ENCODE measurements around the gene CD59.
"Not testable (repeated sequence)": the region's sequence is repeated elsewhere in the genome, so short reads cannot be mapped to it uniquely, and the experiment has no call there.

The CD59 gene

DNA sequence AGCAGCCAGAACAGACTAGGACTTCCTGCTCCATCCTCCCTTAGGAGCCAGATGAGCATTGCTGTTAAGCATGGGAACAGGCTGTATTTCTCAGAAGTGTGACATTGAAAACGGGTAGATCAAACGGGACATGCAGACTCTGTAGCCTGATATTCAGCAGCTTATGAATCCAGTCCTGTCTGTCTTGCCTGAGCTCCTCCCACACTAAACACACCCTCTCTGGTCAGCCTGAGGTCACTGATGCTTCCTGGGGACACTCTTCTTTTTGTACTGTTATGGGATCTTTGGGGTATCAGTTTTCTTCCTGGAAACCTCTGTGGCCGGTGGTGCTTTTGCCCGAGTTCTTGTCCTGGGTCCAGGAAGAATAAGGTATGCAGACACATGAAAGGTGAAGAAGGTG is 71.4 kb downstream of the CD59 start:
- Histone ChIP-seq H3K36me3 (ENCODE audit: control insufficient read depth, insufficient read depth, low read length) (no peaks in the 10 kb centered on the region), H3K9ac (ENCODE audit: low read length) (no peak overlapping the region), H3K27ac (ENCODE audit: low read depth, low read length) (no peak overlapping the region), H3K4me1 (ENCODE audit: control insufficient read depth, insufficient read depth, low read length) (no peaks in the 10 kb centered on the region), H3K27me3 (ENCODE audit: control insufficient read depth, insufficient read depth, low read length) (no peaks in the 10 kb centered on the region), H3K4me3 (ENCODE audit: low read length) (no peak overlapping the region)

DNA sequence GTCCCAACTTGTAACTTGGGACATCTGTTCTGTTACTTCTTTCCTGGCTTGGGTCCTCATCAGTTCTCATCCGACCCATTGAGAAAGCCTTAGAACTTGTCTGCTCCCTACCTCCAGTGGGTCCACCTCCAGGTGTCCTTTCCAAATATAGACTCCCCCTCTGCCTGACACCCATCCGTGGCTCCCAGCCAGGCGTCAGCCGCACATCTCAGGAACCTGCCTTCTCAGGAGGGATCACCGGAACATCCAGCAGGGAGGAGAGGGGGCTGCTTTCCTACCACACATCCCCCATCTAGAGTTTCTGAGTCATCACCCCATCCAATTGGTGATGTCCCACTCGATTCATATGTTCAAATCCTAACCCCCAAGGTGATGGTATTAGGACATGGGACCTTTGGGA is 72.1 kb downstream of the CD59 start:
- no peak overlapping the region for H3K27ac ChIP-seq (ENCODE audit: low read depth, low read length)

DNA sequence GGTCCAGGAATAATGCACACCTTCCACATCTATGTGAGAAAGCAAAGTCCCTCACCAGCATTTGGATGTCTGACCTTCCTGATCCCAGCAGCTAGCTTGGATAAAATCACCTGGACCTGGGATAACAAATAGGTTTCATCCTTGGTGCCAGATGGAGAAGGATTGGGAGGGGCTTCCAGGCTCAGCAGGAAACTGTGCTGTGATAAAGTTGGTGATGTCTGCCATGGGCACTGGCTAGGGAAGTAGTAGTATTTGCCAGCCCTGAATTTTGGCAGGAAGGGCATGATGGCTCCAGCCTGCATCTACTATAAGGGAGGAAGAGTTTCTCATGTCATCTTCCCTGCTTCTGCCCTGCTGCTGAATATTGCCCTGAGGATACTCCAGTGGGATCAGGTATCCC is 73.1 kb downstream of the CD59 start:
- H3K9ac ChIP-seq (ENCODE audit: low read length), result no peak overlapping the region
- no peaks in the 10 kb centered on the region for H3K27me3 ChIP-seq (ENCODE audit: control insufficient read depth, insufficient read depth, low read length)
- H3K36me3 ChIP-seq (ENCODE audit: control insufficient read depth, insufficient read depth, low read length), result no peaks in the 10 kb centered on the region
- H3K27ac ChIP-seq (ENCODE audit: low read depth, low read length), result no peak overlapping the region
- no peak overlapping the region for H3K4me3 ChIP-seq (ENCODE audit: low read length)
- no peaks in the 10 kb centered on the region for H3K4me1 ChIP-seq (ENCODE audit: control insufficient read depth, insufficient read depth, low read length)

More for the DNA sequence above, 72.1 kb downstream of the CD59 start:
- Histone ChIP-seq H3K36me3 (ENCODE audit: control insufficient read depth, insufficient read depth, low read length) (no peaks in the 10 kb centered on the region), H3K4me3 (ENCODE audit: low read length) (no peak overlapping the region), H3K9ac (ENCODE audit: low read length) (no peak overlapping the region), H3K27me3 (ENCODE audit: control insufficient read depth, insufficient read depth, low read length) (no peaks in the 10 kb centered on the region), H3K4me1 (ENCODE audit: control insufficient read depth, insufficient read depth, low read length) (no peaks in the 10 kb centered on the region)

DNA sequence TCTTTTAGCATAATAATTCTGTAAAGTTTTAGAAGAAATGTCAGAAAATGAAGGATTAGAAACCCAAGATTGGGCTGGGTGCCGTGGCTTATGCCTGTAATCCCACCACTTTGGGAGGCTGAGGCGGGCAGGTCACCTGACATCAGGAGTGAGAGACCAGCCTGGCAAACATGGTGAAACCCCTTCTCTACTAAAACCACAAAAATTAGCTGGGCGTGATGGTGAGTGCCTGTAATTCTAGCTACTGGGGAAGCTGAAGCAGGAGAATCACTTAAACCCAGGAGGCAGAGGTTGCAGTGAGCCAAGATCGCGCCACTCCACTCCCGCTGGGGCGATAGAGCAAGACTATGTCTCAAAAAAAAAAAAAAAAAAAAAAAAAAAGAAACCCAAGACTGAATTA is 74.7 kb downstream of the CD59 start:
- not testable (repeated sequence) for H3K4me1 ChIP-seq (ENCODE audit: control insufficient read depth, insufficient read depth, low read length); H3K9ac ChIP-seq (ENCODE audit: low read length); H3K36me3 ChIP-seq (ENCODE audit: control insufficient read depth, insufficient read depth, low read length); H3K4me3 ChIP-seq (ENCODE audit: low read length); H3K27ac ChIP-seq (ENCODE audit: low read depth, low read length); H3K27me3 ChIP-seq (ENCODE audit: control insufficient read depth, insufficient read depth, low read length)

DNA sequence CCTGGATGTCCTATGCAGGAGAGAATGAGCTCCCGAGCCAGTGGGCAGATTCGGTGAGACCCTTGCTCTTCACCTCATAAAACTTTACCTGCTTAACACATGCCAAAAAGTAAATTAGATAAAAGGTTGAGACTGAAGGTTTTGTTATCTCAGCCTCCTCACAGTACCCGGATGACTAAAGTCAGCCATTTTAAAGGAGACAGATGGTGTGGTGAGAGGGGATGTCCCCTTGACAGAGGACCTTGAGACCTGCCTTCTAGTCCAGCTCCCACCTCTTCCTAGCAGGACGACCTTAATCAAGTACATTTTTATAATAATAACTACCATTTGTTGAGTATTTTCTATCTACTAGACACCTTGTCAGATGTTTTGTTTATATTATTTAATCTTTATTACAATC is 75.3 kb downstream of the CD59 start:
- H3K9ac ChIP-seq (ENCODE audit: low read length), result no peak overlapping the region
- no peaks in the 10 kb centered on the region for H3K4me1 ChIP-seq (ENCODE audit: control insufficient read depth, insufficient read depth, low read length)
- no peaks in the 10 kb centered on the region for H3K36me3 ChIP-seq (ENCODE audit: control insufficient read depth, insufficient read depth, low read length)
- no peak overlapping the region for H3K27ac ChIP-seq (ENCODE audit: low read depth, low read length)
- H3K4me3 ChIP-seq (ENCODE audit: low read length), result no peak overlapping the region
- no peaks in the 10 kb centered on the region for H3K27me3 ChIP-seq (ENCODE audit: control insufficient read depth, insufficient read depth, low read length)

DNA sequence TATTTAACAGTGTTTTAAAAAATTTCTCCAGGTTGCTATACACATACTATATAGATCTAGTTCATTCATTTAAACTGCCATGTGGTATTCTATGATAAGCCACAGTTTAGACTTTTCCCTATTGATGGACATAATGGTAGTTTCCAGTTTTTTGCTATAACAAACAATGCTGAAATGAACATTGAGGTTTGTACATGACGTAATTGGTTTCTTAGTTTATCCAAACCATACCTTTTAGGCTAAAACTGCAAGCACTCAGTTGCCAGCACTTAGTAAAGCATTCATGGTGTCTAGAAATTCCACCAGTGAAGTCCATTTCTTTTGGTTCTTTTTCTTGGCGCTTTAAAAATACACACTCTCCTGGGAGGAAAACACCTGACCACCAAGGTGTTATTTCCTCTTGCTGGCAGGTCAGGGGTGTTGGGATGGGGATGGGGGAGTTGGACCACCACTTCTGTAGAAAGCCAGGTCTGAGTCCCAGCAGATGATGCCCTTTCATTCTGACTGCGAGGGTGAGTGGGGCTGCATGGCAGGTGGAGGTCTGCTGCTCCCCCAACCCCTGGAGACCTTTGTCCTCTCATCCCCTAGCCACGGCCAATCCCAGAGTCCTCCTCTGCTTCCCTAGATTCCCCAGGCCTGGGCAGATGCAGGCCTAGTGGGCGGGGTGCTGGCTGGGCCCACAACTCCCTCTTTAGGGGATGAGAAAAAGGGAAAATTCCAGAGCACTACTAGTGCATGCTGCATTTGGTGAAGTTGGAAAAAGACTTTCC is 76.7 kb downstream of the CD59 start:
- Histone ChIP-seq H3K27ac (ENCODE audit: low read depth, low read length) (no peak overlapping the region), H3K4me1 (ENCODE audit: control insufficient read depth, insufficient read depth, low read length) (no peaks in the 10 kb centered on the region), H3K36me3 (ENCODE audit: control insufficient read depth, insufficient read depth, low read length) (no peaks in the 10 kb centered on the region), H3K4me3 (ENCODE audit: low read length) (no peak overlapping the region), H3K9ac (ENCODE audit: low read length) (no peak overlapping the region), H3K27me3 (ENCODE audit: control insufficient read depth, insufficient read depth, low read length) (no peaks in the 10 kb centered on the region)

DNA sequence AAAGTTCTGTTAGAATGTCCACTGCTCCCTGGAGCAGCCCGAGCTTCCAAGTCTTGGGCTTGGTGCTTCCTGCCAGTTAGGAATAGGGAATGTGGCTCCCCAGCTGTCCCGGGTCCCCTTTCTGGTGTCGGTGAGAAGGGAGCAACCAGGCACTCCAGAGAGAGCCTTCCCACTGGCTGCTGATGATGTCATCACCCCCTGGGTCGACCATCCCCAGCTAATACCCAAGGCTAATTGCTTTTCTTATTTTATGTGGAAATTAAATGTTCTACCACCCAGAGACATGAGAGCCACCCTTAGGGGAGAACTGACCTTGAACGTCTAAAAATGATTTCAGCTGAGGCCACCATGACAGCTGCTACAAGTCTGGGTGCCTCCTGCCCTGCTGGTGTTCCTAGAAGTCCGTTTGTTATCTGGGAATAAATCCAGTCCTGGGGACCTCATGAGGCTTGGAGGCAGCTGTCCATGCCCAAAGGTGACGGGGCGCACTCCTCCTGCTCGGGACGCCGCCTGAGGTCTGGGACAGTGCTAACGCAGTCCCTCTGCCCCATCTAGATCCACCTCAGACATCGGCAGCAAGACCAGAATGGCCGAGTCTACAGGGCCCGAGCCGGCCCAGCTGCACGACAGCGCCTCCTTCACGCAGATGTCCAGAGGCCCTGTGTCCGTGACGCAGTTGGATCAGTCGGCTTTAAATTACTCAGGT is 77.9 kb downstream of the CD59 start:
- no peaks in the 10 kb centered on the region for H3K4me1 ChIP-seq (ENCODE audit: control insufficient read depth, insufficient read depth, low read length)
- H3K4me3 ChIP-seq (ENCODE audit: low read length), result no peak overlapping the region
- H3K27me3 ChIP-seq (ENCODE audit: control insufficient read depth, insufficient read depth, low read length), result no peaks in the 10 kb centered on the region
- no peak overlapping the region for H3K27ac ChIP-seq (ENCODE audit: low read depth, low read length)
- no peak overlapping the region for H3K9ac ChIP-seq (ENCODE audit: low read length)
- H3K36me3 ChIP-seq (ENCODE audit: control insufficient read depth, insufficient read depth, low read length), result no peaks in the 10 kb centered on the region

DNA sequence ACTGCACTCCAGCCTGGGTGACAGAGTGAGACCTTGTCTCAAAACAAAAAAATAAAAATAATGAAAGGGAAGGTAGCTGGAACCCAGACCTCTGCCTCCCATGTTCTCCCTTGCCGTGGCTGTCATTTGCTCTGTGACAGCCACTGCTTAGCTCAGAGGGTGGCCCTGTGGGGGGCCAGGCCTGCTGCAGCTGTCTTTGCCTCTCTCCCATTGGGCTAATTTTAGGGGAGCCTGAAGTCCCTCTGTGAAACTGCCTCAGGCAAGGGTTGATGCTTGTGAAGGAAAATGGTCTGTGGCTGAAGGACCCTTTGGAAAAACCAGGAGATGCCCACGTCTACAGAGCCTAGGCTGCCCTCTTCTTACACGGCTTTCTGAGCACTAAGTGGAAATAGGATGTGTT is 78.5 kb downstream of the CD59 start:
- no peak overlapping the region for H3K27ac ChIP-seq (ENCODE audit: low read depth, low read length)
- no peaks in the 10 kb centered on the region for H3K36me3 ChIP-seq (ENCODE audit: control insufficient read depth, insufficient read depth, low read length)
- no peaks in the 10 kb centered on the region for H3K27me3 ChIP-seq (ENCODE audit: control insufficient read depth, insufficient read depth, low read length)
- H3K4me1 ChIP-seq (ENCODE audit: control insufficient read depth, insufficient read depth, low read length), result no peaks in the 10 kb centered on the region
- no peak overlapping the region for H3K9ac ChIP-seq (ENCODE audit: low read length)
- no peak overlapping the region for H3K4me3 ChIP-seq (ENCODE audit: low read length)

DNA sequence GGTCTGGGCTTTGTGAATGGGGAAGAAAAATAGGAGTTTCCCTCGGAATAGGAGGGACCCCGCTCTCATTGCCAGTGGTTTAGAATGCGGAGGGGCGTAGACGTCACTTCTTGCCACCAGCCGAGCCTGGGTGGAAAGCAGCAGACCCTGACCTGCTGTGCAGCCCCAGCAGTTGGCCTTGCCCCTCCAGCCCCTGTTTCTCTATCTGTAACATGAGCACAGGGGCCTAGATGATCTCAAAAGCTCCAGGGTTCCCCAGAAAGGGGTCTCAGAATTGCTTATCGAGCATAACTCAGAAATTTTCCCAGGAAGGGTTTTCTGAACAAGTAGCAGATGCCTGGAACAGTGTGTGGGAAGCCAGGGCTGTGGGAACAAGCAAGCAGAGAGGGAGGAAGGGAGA is 79.5 kb downstream of the CD59 start:
- no peak overlapping the region for H3K27ac ChIP-seq (ENCODE audit: low read depth, low read length)
- no peak overlapping the region for H3K4me3 ChIP-seq (ENCODE audit: low read length)
- H3K36me3 ChIP-seq (ENCODE audit: control insufficient read depth, insufficient read depth, low read length), result no peaks in the 10 kb centered on the region
- peaks cover 2% of the 10 kb centered on the region for H3K4me1 ChIP-seq (ENCODE audit: control insufficient read depth, insufficient read depth, low read length)
- no peaks in the 10 kb centered on the region for H3K27me3 ChIP-seq (ENCODE audit: control insufficient read depth, insufficient read depth, low read length)
- no peak overlapping the region for H3K9ac ChIP-seq (ENCODE audit: low read length)

DNA sequence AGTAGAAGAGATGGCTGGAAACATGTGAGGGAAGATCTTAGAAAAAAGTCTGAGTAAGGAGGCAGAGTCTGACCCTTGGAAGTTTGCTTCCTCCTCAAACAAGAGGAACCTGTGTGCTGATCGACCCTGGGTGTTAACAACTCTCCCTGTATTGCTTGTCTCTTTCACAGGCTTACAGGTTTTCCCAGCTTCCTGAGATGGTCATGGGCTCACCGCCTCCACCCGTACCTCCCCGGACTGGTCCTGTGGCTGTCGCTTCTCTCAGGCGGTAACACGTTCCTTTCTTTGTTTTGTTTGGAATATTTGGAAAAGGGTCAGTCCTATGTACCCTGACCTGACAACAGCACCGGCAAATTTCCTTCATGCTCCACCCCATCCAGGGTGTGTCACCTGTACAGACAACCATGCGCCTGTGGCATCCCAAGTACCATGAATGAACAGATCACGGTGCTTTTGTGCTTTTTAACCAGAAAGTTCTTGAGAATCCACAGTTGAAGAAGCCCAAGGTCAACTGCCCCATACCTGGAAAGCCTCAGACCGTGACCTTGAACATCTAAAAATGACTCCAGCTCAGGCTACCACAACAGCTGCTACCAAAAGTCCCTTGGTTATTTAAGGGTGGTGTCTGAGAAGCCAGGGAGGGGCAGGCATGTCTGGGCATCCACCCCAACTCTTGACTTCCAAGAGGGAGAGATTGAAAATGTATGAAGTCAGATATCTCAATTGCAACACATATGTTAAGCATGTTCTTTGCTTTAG is 80.2 kb downstream of the CD59 start:
- H3K27ac ChIP-seq (ENCODE audit: low read depth, low read length), result no peak overlapping the region
- H3K4me1 ChIP-seq (ENCODE audit: control insufficient read depth, insufficient read depth, low read length), result peaks cover 2% of the 10 kb centered on the region
- no peaks in the 10 kb centered on the region for H3K36me3 ChIP-seq (ENCODE audit: control insufficient read depth, insufficient read depth, low read length)
- no peaks in the 10 kb centered on the region for H3K27me3 ChIP-seq (ENCODE audit: control insufficient read depth, insufficient read depth, low read length)
- H3K9ac ChIP-seq (ENCODE audit: low read length), result no peak overlapping the region
- H3K4me3 ChIP-seq (ENCODE audit: low read length), result no peak overlapping the region

DNA sequence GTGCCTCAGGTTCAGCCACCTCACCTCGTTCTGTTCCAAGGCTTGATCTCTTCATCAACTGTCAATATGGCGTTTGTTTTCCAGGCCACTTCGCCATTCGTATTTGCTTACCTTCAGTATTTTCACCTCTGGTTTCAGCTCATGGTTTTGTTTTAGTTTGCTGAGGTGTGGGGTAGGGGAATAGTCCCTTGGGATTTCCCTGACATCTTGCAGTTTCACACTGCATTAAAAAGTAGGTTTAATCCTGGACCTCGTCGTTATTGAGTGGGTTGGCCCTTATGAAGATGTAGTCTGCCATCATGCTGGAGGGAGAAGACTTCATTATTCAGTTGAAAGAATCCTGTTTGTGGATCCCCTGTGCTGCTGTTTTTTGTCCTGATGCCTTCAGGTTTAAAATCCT is 81.6 kb downstream of the CD59 start:
- Histone ChIP-seq H3K27ac (ENCODE audit: low read depth, low read length) (no peak overlapping the region), H3K4me3 (ENCODE audit: low read length) (no peak overlapping the region), H3K9ac (ENCODE audit: low read length) (no peak overlapping the region), H3K27me3 (ENCODE audit: control insufficient read depth, insufficient read depth, low read length) (no peaks in the 10 kb centered on the region), H3K4me1 (ENCODE audit: control insufficient read depth, insufficient read depth, low read length) (peaks cover 2% of the 10 kb centered on the region), H3K36me3 (ENCODE audit: control insufficient read depth, insufficient read depth, low read length) (no peaks in the 10 kb centered on the region)

All from rectal smooth muscle tissue (tissue), 1 donor.